Stimulated activated CD8-positive, alpha-beta memory T cell treated with anti-CD3 and anti-CD28 coated beads, Interleukin-7, amount 100 ng/mL, for 48 hours (primary cell): ENCODE data around the gene NDUFAB1.
"Not testable (repeated sequence)": the region's sequence is repeated elsewhere in the genome, so short reads cannot be mapped to it uniquely, and the experiment has no call there.

Experiments
- DNase-seq, 2 donors: peaks; one replicate each; pipeline ENCODE4 v3.0.0-alpha.2; 2020; ENCODE audit warnings: low read depth in 1 of 2; ENCODE audit errors: extremely low read depth in 1 of 2

The NDUFAB1 gene

GRCh38 chr16:23556881-23557778 is 39.0 kb downstream of the NDUFAB1 start, which contains the start of the genes EARS2 and UBFD1:
Gene EARS2, minus strand, starts transcription at chr16:23557350. Its CDS starts 7 bp downstream, at chr16:23557343.
Gene UBFD1, plus strand, starts transcription at chr16:23557727. Its CDS starts 16 bp downstream, at chr16:23557743.
- peak; percentile 97 to 99 for DNase-seq

DNA sequence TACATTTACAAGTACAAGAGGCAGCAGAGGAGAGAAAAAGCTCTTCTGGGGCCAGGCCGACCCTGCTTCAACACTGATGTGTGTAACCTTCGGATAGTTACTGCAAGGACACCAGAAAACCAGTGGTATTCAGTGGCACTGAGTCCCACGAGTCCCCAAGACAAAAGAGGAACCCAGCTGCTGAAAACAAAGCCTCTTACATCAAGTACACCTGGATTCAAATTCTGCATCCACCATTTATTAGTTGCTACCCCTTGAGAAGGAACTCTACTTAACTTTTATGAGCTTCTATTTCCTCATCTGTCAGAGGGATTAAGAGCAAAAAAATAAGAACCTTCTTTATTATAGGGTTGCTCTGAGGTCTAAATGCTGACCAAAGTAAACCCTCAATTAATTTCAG is 41.6 kb downstream of the NDUFAB1 start:
- DNase-seq = no peak

- DNase-seq = no peak
Measured at GRCh38 chr16:23552161-23552560, 44.0 kb downstream of the NDUFAB1 start.

- no peak for DNase-seq
Measured at GRCh38 chr16:23549938-23550337, 46.2 kb downstream of the NDUFAB1 start.

DNA sequence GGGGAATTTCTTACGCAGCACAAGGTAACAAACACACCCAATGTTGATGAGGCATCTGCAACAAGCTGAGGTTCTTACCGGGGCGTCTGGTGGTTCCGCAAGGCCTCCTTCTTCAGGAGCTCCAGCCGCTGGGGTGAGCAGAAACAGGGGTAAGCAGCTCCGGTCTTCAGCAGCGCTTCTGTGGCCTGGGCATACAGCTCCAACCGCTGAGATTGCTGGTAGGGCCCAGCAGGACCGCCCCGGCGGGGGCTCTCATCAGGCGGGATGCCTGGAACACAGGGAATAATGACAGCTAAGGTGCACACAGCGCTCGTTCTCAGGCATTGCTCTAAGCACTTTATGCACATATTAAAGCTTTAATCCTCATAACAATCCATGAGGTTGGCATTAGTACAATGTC is 51.7 kb downstream of the NDUFAB1 start:
- no peak for DNase-seq

GRCh38 chr16:23540817-23541178 is 55.3 kb downstream of the NDUFAB1 start:
- not testable (repeated sequence) for DNase-seq

DNA sequence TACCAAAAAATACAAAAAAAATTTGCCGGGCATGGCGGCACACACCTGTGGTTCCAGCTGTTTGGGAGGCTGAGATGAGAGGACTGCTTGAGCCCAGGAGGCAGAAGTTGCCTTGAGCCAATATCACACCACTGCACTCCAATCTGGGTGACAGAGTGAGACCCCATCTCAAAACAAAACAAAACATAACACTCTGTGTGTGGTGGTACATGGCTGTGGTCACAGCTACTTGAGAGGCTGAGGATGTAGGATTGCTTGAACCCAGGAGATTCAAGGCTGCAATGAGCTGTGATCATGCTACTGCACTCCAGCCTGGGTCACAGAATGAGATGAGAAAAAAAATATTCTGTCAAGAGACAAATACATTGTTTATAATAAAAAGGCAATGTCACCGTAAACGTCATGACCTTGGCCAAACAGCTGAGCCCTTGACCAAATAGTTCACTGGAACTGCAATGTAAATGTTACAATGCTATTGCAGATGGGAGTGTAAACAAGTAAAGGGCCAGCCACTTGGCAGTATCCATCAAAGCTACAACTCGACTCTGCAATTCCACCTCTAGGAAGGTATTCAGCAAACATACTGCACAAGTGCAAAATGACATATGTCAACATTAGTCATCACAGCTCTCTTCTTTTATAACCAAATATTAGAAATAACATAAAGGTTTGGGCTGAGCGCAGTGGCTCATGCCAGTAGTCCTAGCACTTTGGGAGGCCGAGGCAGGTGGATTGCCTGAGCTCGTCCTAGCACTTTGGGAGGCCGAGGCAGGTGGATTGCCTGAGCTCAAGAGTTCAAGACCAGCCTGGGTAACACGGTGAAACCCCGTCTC is 55.9 kb downstream of the NDUFAB1 start:
- DNase-seq = no peak

DNA sequence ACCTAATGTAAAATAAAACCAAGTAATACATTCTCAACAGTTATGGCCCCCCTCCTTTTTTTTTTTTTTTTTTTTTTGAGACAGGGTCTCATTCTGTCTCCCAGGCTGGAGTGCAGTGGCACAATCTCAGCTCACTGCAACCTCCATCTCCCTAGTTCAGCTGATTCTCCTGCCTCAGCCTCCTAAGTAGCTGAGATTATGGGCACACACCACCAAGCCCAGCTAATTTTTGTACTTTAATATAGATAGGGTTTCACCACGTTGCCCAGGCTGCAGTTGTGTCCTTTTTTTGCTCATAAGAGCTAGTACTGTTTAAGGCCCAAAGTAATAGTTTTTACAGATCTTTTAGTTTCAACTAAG is 57.2 kb downstream of the NDUFAB1 start:
- no peak for DNase-seq

- DNase-seq = no peak
Measured at GRCh38 chr16:23537390-23537789, 58.7 kb downstream of the NDUFAB1 start.

GRCh38 chr16:23535901-23536300 is 60.2 kb downstream of the NDUFAB1 start:
- no peak for DNase-seq

- no peak for DNase-seq
Measured at GRCh38 chr16:23534868-23535860, 61.0 kb downstream of the NDUFAB1 start.

- DNase-seq = no peak
Measured at GRCh38 chr16:23532448-23532847, 63.7 kb downstream of the NDUFAB1 start.
